Eye (tissue), 1 donor: Measurements from ENCODE around the gene RET.

Experiments
- DNase-seq: peaks from one replicate; pipeline ENCODE4 v3.0.0-alpha.2; 2015

RET gene

GRCh38 chr10:43064331-43065075 lies 12.4 kb upstream of the RET start:
- no peak for DNase-seq

GRCh38 chr10:43065234-43065633 lies 11.6 kb upstream of the RET start:
- no peak for DNase-seq

- DNase-seq = peak; percentile 23
These were observed 11.1 kb upstream of the RET start for GRCh38 chr10:43065761-43066160.

GRCh38 chr10:43066481-43066880 lies 10.4 kb upstream of the RET start:
- no peak for DNase-seq

GRCh38 chr10:43067391-43068135 lies 9.3 kb upstream of the RET start:
- DNase-seq = no peak

GRCh38 chr10:43068136-43068395 lies 8.8 kb upstream of the RET start:
- no peak for DNase-seq

- no peak for DNase-seq
These were observed 8.2 kb upstream of the RET start for GRCh38 chr10:43068471-43069210.

- DNase-seq = no peak
These were observed 7.7 kb upstream of the RET start for GRCh38 chr10:43069211-43069515.

GRCh38 chr10:43069579-43069978 lies 7.3 kb upstream of the RET start:
- no peak for DNase-seq

GRCh38 chr10:43070121-43071085 lies 6.5 kb upstream of the RET start:
- no peak for DNase-seq

GRCh38 chr10:43071865-43072650 lies 4.8 kb upstream of the RET start:
- DNase-seq = peak; percentile 33

- no peak for DNase-seq
These were observed 3.7 kb upstream of the RET start for GRCh38 chr10:43073191-43073590.

GRCh38 chr10:43073721-43074120 lies 3.1 kb upstream of the RET start:
- no peak for DNase-seq

- DNase-seq = no peak
These were observed 2.5 kb upstream of the RET start for GRCh38 chr10:43074409-43074808.

GRCh38 chr10:43074827-43075611 lies 1.9 kb upstream of the RET start:
- DNase-seq = no peak

GRCh38 chr10:43075612-43076003 lies 1.3 kb upstream of the RET start:
- DNase-seq = no peak

GRCh38 chr10:43076311-43076875 lies 476 bp upstream of the RET start:
- peak; percentile 58 for DNase-seq

- peak; percentile 33 for DNase-seq
These were observed 727 bp downstream of the RET start for GRCh38 chr10:43077421-43078171.

GRCh38 chr10:43078175-43078985 lies 1.5 kb downstream of the RET start:
- peak; percentile 29 for DNase-seq

- peak; percentile 74 for DNase-seq
These were observed 2.1 kb downstream of the RET start for GRCh38 chr10:43078986-43079273.
